GM12878 (cell line): Measurements from ENCODE around the gene OR2AG2. TPM values are rescaled to one million over a fixed set of nuclear protein-coding genes. Genes with fewer than 3 reads are reported as not detected.

Source experiments
- ATAC-seq: fragments of 200-7000 bp; cut with Tn5 transposase; 3 replicates; pipeline ENCODE4 v1.9.1; 2020; ENCODE audit warnings: mild to moderate bottlenecking, moderate library complexity
- BruUV-seq: library from RNA; stranded (reverse); fragments of 400-500 nt; replicated peaks from 2 replicates; lab custom pipeline; 2021; lab: Mats Ljungman, UMichigan
- CTCF ChIA-PET: fragments of 300-600 bp; sonication (Branson Sonifier 250); formaldehyde crosslinking; extraction: SDS; loops from one replicate; lab custom pipeline; 2021; ENCODE audit warnings: inconsistent platforms; lab: Yijun Ruan, JAX
- POLR2A ChIA-PET: fragments of 350-600 bp; formaldehyde crosslinking; extraction: SDS; loops from one replicate; lab custom pipeline; 2021; ENCODE audit warnings: inconsistent platforms; lab: Charles Lee
- RAD21 ChIA-PET: fragments of 300-600 bp; sonication (Branson Sonifier 250); formaldehyde crosslinking; loops from one replicate; lab custom pipeline; 2023; ENCODE audit warnings: antibody characterized with exemption; ENCODE audit not compliant: unreplicated experiment; lab: Charles Lee
- SMC1A ChIA-PET: fragments of 300-600 bp; sonication (Branson Sonifier 250); formaldehyde crosslinking; loops from one replicate; lab custom pipeline; 2023; ENCODE audit not compliant: unreplicated experiment, uncharacterized antibody; lab: Charles Lee
- DNase-seq: peaks from one replicate; pipeline ENCODE4 v3.0.0-alpha.2; 2011; ENCODE audit warnings: low read depth, low spot score
- FAIRE-seq: peaks from 3 replicates; lab custom pipeline; 2011; peaks lifted over from hg19 to GRCh38; lab: Jason Lieb, UNC
- H2AFZ ChIP-seq: 2 replicates; pipeline ENCODE4 v1.6.0; 2011; ENCODE audit warnings: low read depth, low read length, control low read depth; ENCODE audit not compliant: control insufficient read depth
- H3K27ac ChIP-seq: 2 replicates; pipeline ENCODE4 v1.5.1; 2011; ENCODE audit warnings: control low read depth; ENCODE audit not compliant: control insufficient read depth, insufficient read depth
- H3K27me3 ChIP-seq, 2 experiments: replicated peaks in 1 of 2; 2 replicates each; pipeline versions ENCODE4 v1.6.0 to v1.6.1; 2011; ENCODE audit warnings: low read length in 1 of 2; ENCODE audit not compliant: control insufficient read depth in 2 of 2, insufficient read depth in 2 of 2
- H3K36me3 ChIP-seq, 2 experiments: 2 replicates each; pipeline ENCODE4 v1.5.1; 2011; ENCODE audit warnings: low read length in 1 of 2; ENCODE audit not compliant: control insufficient read depth in 2 of 2, insufficient read depth in 2 of 2
- H3K4me1 ChIP-seq: 2 replicates; pipeline ENCODE4 v1.6.1; 2011; ENCODE audit warnings: mild to moderate bottlenecking, low read length, moderate library complexity, mixed read lengths; ENCODE audit not compliant: control insufficient read depth, insufficient read depth
- H3K4me2 ChIP-seq: 2 replicates; pipeline ENCODE4 v1.6.0; 2011; ENCODE audit warnings: control low read depth; ENCODE audit not compliant: control insufficient read depth, insufficient read depth
- H3K4me3 ChIP-seq: fragments of 200-600 bp; sonication (generic); 2 replicates; pipeline ENCODE4 v1.5.1; 2016
- H3K79me2 ChIP-seq: 2 replicates; pipeline ENCODE4 v1.6.0; 2011; ENCODE audit warnings: low read length; ENCODE audit not compliant: control insufficient read depth, insufficient read depth
- H3K9ac ChIP-seq: 2 replicates; pipeline ENCODE4 v1.8.0; 2011; ENCODE audit warnings: low read length, control low read depth, mixed read lengths; ENCODE audit not compliant: control insufficient read depth, insufficient read depth
- H3K9me3 ChIP-seq: replicated peaks from 3 replicates; pipeline ENCODE4 v1.5.1; 2011; ENCODE audit warnings: mild to moderate bottlenecking, low read length; ENCODE audit not compliant: control insufficient read depth, insufficient read depth
- H4K20me1 ChIP-seq: 2 replicates; pipeline ENCODE4 v1.6.0; 2011; ENCODE audit not compliant: control insufficient read depth, insufficient read depth
- CREM ChIP-seq: IDR thresholded peaks from 2 replicates; pipeline ENCODE4 v1.6.1; 2014; ENCODE audit warnings: antibody characterized with exemption, low read depth
- EGR1 ChIP-seq, 2 experiments: IDR thresholded peaks; 1 replicate in 1 of 2; 2 replicates in 1 of 2; pipeline ENCODE4 v1.6.1; 2011 to 2012; ENCODE audit warnings: low read depth in 2 of 2, low read length in 2 of 2, borderline replicate concordance in 1 of 2, mild to moderate bottlenecking in 1 of 2, moderate library complexity in 1 of 2
- HSF1 ChIP-seq: fragments of 150-350 bp; IDR thresholded peaks from 2 replicates; pipeline ENCODE4 v1.6.1; 2014; ENCODE audit warnings: mild to moderate bottlenecking, low read depth, low read length
- MLLT1 ChIP-seq: fragments of 450-650 bp; IDR thresholded peaks from 2 replicates; pipeline ENCODE4 v1.6.1; 2016; ENCODE audit warnings: mild to moderate bottlenecking
- NFYA ChIP-seq: IDR thresholded peaks from 2 replicates; pipeline ENCODE4 v1.6.1; 2011; ENCODE audit warnings: low read depth, mild to moderate bottlenecking, low read length, improper control_type of control experiment, borderline replicate concordance
- RELB ChIP-seq: fragments of 450-650 bp; IDR thresholded peaks from 2 replicates; pipeline ENCODE4 v1.6.1; 2017; ENCODE audit warnings: low read depth, mild to moderate bottlenecking, moderate library complexity
- SP1 ChIP-seq: IDR thresholded peaks from one replicate; pipeline ENCODE4 v1.6.1; 2011; ENCODE audit warnings: low read depth, low read length
- in situ Hi-C: fragments of 300-500 bp; cut with MboI; formaldehyde crosslinking; loops from 9 replicates; pipeline ENCODE4 v1.14.3; 2018; ENCODE audit warnings: mixed read lengths
- intact Hi-C: fragments of 100-400 bp; cut with micrococcal nuclease; formaldehyde crosslinking; loops from one replicate; pipeline ENCODE4 v1.14.2; 2022; ENCODE audit not compliant: unreplicated experiment
- polyA plus RNA-seq, 11 experiments: library from polyadenylated mRNA; depleted of rRNA in 4 of 11; unstranded in 6 of 11; stranded (reverse) in 5 of 11; fragments of >200 nt; fragmentation: Nextera tagmentation in 4 of 11; fragmentation: Illumina TruSeq in 1 of 11; extraction: Ambion mirVana in 4 of 11; extraction: Trizol in 1 of 11; gene quantifications; 1 replicate in 1 of 11; 2 replicates in 10 of 11; pipeline versions ENCODE4 v1.2.1 to v1.2.3, GENCODE V29; 2011 to 2016; ENCODE audit warnings: inconsistent platforms in 2 of 11, missing spikeins in 2 of 11, low read depth in 1 of 11
- total RNA-seq, 4 experiments: library from RNA; depleted of rRNA in 3 of 4; stranded (reverse); fragments of >200 nt in 3 of 4; fragmentation: Illumina TruSeq in 1 of 4; extraction: Trizol in 1 of 4; gene quantifications; 2 replicates each; pipeline versions ENCODE4 v1.2.1 to v1.2.3, GENCODE V29; 2013 to 2021

Gene OR2AG2
- total and polyA plus RNA-seq, 10 of the 15 experiments (the other 5 are each of a cell fraction or from before 2014, with no cell fraction given): 0.01 to 0.09 (median 0.07) TPM; not detected in 6

GRCh38 chr11:6780829-6781228, 9.1 kb upstream of the OR2AG2 start:
- TF ChIP-seq RELB (no peak), SP1 (no peak), CREM (no peak), NFYA (no peak), EGR1 (IDR thresholded peaks at IDR 0.05; ENCODE audit: borderline replicate concordance in 1 of 2, low read depth in 2 of 2, low read length in 2 of 2) (no peak), HSF1 (no peak), MLLT1 (no peak)
- TF ChIP-seq, all 136 proteins: peak for 0
- ChIA-PET CTCF (no interaction called here), RAD21 (no interaction called here), POLR2A (no interaction called here), SMC1A (interaction anchor here (1.2 to 1.3 kb wide), 2 partner anchors 14 to 27 kb away, joined by 3 to 5 read pairs; no protein-coding TSS in a partner anchor)
- intact Hi-C loops (no loop called here), in situ Hi-C loops (no loop called here)
- Histone ChIP-seq H3K9ac (no peak overlapping the region), H3K27ac (no peak overlapping the region), H3K4me1 (no peaks in the 10 kb centered on the region), H2AFZ (no peak overlapping the region), H3K36me3 (no peaks in the 10 kb centered on the region), H3K79me2 (no peaks in the 10 kb centered on the region), H3K9me3 (no peaks in the 10 kb centered on the region), H3K4me3 (no peak overlapping the region), H3K4me2 (no peak overlapping the region), H3K27me3 (no peaks in the 10 kb centered on the region), H4K20me1 (no peaks in the 10 kb centered on the region)
- no peak for ATAC-seq
- FAIRE-seq: no peak
- no TSS peak for BruUV-seq
- DNase-seq: no peak
